Testis (tissue), 3 donors: ENCODE data around the gene TNPO2. TPM values are rescaled to one million over a fixed set of nuclear protein-coding genes. Genes with fewer than 3 reads are reported as not detected.

ENCODE experiments used
- DNase-seq: peaks from one replicate; pipeline ENCODE4 v3.0.0-alpha.2; 2019
- H3K27ac ChIP-seq, 2 donors: fragments of 200-600 bp; sonication (generic); one replicate each; pipeline ENCODE4 v1.5.1; 2019
- H3K27me3 ChIP-seq: fragments of 200-600 bp; sonication (generic); one replicate; pipeline ENCODE4 v1.5.1; 2019
- H3K36me3 ChIP-seq: fragments of 200-600 bp; sonication (generic); one replicate; pipeline ENCODE4 v1.5.1; 2017; ENCODE audit warnings: low read depth; ENCODE audit errors: missing control alignments
- H3K4me1 ChIP-seq: fragments of 200-600 bp; sonication (generic); one replicate; pipeline ENCODE4 v1.5.1; 2019
- H3K4me3 ChIP-seq, 2 donors: fragments of 200-600 bp; sonication (generic); one replicate each; pipeline ENCODE4 v1.5.1; 2017 to 2019
- H3K9me3 ChIP-seq: fragments of 200-600 bp; sonication (generic); one replicate; pipeline ENCODE4 v1.5.1; 2017
- POLR2A ChIP-seq: fragments of 450-650 bp; IDR thresholded peaks from one replicate; pipeline ENCODE4 v1.6.1; 2017; ENCODE audit warnings: antibody characterized with exemption, mild to moderate bottlenecking, moderate library complexity
- WGBS, 2 donors: methylation state at CpG; one replicate each; pipeline ENCODE4 v1.1.5; 2018; 5-methylcytosine and 5-hydroxymethylcytosine counted together
- intact Hi-C: fragments of 100-400 bp; cut with DNase I; formaldehyde crosslinking; loops from one replicate; pipeline ENCODE4 v1.15.1; 2023; ENCODE audit warnings: low total_unique reads
- polyA plus RNA-seq: library from polyadenylated mRNA; stranded (reverse); fragments of 350-450 nt; fragmentation: Illumina TruSeq; extraction: RNeasy Lipid Tissue Mini Kit (QIAGEN cat#74804); gene quantifications from one replicate; pipeline ENCODE4 v1.2.3, GENCODE V29; 2014; ENCODE audit warnings: low read depth, low replicate concordance; ENCODE audit not compliant: insufficient read depth
- total RNA-seq, 2 donors: library from RNA; depleted of rRNA; stranded (reverse); fragments of >200 nt; gene quantifications; one replicate each; pipeline ENCODE4 v1.2.3, GENCODE V29; 2016
- TF ChIP-seq, protein P1 (sequence below), 3 experiments: fragments of 450-650 bp in 2 of 3; fragments of 200-600 bp in 1 of 3; sonication (generic) in 1 of 3; IDR thresholded peaks; one replicate each; pipeline ENCODE4 v1.5.1; 2016 to 2019; ENCODE audit warnings: antibody characterized with exemption in 3 of 3, mild to moderate bottlenecking in 2 of 3, moderate library complexity in 1 of 3

TNPO2 gene
- total and polyA plus RNA-seq, 3 donors from 2014 or later = 103 to 129 (median 110) TPM

DNA sequence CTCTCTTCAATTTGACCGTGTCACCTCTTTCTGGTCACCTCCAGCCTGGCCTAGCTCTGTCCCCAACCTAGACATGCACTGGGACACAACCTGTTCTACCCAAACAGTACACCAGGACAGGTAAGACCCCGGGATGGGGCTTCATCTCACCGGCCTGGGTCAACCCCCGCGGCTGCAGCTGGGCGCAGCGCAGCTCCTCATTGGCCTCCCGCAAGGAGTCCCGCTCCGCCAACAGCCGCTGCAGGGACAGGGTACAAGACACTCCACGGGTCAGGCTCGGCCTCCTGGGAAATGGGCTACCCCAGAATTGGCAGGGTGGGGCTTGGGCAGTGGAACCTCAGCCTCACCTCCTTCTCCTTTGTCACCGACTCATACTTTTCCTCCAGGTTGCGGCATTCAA is 43.9 kb upstream of the TNPO2 start:
- no peaks in the 10 kb centered on the region for H3K36me3 ChIP-seq
- no peak for TF ChIP-seq POLR2A
- TF ChIP-seq, protein P1, sequence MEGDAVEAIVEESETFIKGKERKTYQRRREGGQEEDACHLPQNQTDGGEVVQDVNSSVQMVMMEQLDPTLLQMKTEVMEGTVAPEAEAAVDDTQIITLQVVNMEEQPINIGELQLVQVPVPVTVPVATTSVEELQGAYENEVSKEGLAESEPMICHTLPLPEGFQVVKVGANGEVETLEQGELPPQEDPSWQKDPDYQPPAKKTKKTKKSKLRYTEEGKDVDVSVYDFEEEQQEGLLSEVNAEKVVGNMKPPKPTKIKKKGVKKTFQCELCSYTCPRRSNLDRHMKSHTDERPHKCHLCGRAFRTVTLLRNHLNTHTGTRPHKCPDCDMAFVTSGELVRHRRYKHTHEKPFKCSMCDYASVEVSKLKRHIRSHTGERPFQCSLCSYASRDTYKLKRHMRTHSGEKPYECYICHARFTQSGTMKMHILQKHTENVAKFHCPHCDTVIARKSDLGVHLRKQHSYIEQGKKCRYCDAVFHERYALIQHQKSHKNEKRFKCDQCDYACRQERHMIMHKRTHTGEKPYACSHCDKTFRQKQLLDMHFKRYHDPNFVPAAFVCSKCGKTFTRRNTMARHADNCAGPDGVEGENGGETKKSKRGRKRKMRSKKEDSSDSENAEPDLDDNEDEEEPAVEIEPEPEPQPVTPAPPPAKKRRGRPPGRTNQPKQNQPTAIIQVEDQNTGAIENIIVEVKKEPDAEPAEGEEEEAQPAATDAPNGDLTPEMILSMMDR (IDR thresholded peaks at IDR 0.05) = no peak

DNA sequence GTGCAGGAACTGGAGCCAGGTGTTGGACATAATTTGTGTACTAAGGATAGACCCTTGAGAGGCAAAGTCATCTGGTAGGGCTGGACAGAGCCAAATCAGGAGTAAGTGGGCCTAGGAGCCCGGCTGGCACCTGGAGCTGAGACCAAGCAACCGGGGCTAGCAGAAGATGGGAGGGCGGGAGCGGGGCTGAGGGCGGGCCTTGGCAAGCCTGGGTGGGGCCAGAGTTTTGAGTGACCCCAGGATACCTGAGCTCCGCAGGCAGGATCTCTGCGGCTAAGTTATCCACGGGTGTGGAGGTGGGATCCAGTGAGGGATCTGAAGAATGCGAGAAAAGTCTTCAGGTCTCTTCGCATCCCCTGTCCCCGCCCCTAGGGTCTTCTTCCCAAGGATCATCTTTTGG is 43.4 kb upstream of the TNPO2 start:
- 83 to 84% methylated on average over 11 of the region's 11 CpGs for WGBS, 2 donors
- no peaks in the 10 kb centered on the region for H3K36me3 ChIP-seq
- H3K9me3 ChIP-seq = no peaks in the 10 kb centered on the region

More for the DNA sequence above, 43.9 kb upstream of the TNPO2 start:
- H3K27ac ChIP-seq = no peak overlapping the region
- H3K4me3 ChIP-seq = no peak overlapping the region
- H3K27me3 ChIP-seq = no peaks in the 10 kb centered on the region
- no peak for DNase-seq
- 90 to 94% methylated on average over 6 to 15 of the region's 15 CpGs for WGBS, 2 donors
- H3K9me3 ChIP-seq = no peaks in the 10 kb centered on the region
- H3K4me1 ChIP-seq = no peaks in the 10 kb centered on the region
- intact Hi-C loops = no loop called here

DNA sequence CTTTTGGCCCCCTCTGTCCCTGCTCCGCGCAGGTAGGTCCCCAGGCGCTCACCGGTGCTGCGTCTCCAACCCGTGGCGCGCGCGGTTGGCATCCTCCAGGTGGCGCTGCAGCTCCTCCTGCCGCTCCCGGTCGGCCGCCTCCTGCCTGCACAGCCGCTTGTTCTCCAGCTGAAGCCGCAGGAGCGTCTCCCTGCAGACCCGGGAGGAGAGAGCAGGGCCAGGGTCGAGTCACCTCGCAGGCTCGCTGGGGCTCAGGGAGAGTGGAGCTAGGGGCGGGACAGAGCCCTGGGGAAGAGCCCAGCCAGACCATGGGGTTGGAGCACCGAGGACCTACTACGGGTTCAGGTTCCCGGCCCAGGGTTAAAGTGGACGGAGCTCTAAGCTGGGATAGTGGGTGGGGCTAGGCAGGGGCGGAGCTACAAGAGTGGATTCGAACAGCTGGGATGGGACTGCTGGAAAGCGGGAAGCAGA is 42.4 kb upstream of the TNPO2 start:
- WGBS, 2 donors = 27 to 29% methylated on average over 7 to 30 of the region's 30 CpGs
- Histone ChIP-seq H3K27me3 (no peaks in the 10 kb centered on the region), H3K4me1 (no peaks in the 10 kb centered on the region), H3K36me3 (no peaks in the 10 kb centered on the region), H3K4me3 (peak overlapping the region in 1 of 2 donors; percentile 34), H3K27ac (peak overlapping the region in 1 of 2 donors; percentile 15), H3K9me3 (no peaks in the 10 kb centered on the region)
- intact Hi-C loops = no loop called here
- TF ChIP-seq, protein P1 (IDR thresholded peaks at IDR 0.05) = peak; percentile 63 to 79 (median 67)
- no peak for TF ChIP-seq POLR2A
- DNase-seq = peak; percentile 84

More for the DNA sequence above, 43.4 kb upstream of the TNPO2 start:
- Histone ChIP-seq H3K27ac (no peak overlapping the region), H3K4me3 (no peak overlapping the region), H3K27me3 (no peaks in the 10 kb centered on the region), H3K4me1 (no peaks in the 10 kb centered on the region)
- TF ChIP-seq, protein P1 (IDR thresholded peaks at IDR 0.05) = no peak
- TF ChIP-seq POLR2A = no peak
- DNase-seq = no peak
- intact Hi-C loops = no loop called here

DNA sequence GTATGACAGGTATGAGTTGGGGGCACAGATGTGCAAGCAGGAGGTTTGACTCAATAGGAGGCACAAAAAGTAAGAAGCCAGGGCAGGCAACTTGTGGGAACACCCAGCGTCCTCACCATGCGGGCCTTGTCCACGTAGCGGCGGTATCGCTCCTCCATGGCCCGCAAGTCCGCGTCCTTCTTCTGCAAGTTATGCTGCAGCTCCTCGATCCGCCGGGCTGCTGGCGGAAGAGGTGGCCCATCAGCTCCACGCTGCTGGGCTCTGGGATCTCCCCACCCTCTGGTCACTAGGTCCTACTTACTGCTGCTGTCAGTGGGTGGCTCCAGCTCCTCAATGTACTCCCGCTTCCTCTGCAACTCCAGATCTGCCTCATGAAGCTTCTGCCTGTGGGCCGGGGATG is 41.0 kb upstream of the TNPO2 start:
- Histone ChIP-seq H3K4me3 (no peak overlapping the region), H3K27me3 (no peaks in the 10 kb centered on the region), H3K9me3 (no peaks in the 10 kb centered on the region), H3K4me1 (no peaks in the 10 kb centered on the region), H3K27ac (no peak overlapping the region), H3K36me3 (no peaks in the 10 kb centered on the region)
- TF ChIP-seq, protein P1 (IDR thresholded peaks at IDR 0.05) = no peak
- no peak for DNase-seq
- intact Hi-C loops = no loop called here
- WGBS, 2 donors = 78 to 91% methylated on average over 11 to 16 of the region's 16 CpGs

DNA sequence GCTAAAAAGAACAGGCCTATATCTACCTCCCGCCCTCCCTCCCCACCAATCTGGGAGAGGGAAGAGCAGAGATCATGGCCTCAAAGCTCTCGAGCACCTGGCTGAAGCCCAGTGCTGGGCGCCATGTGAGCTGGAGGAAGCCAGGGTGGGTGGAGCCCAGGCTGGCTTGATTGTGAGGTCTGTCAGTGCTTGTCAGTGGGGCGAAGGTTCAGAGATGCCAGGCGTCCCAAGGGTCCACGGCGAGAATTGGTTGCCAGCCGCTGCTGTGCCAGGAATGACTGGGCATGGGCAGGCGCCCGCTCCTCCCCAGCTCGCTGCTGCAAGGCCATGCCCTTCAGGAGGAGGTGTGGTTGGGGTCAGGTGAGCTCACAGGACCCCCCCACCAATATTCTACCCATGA is 39.4 kb upstream of the TNPO2 start:
- Histone ChIP-seq H3K27me3 (no peaks in the 10 kb centered on the region), H3K27ac (no peak overlapping the region), H3K4me1 (no peaks in the 10 kb centered on the region), H3K9me3 (no peaks in the 10 kb centered on the region), H3K36me3 (no peaks in the 10 kb centered on the region), H3K4me3 (no peak overlapping the region)
- intact Hi-C loops = no loop called here
- WGBS, 2 donors = 93 to 98% methylated on average over 9 to 11 of the region's 11 CpGs
- no peak for DNase-seq
- TF ChIP-seq, protein P1 (IDR thresholded peaks at IDR 0.05) = no peak
- no peak for TF ChIP-seq POLR2A
